ENCODE results near the gene SLC35F1.
"Not testable (repeated sequence)": the region's sequence is repeated elsewhere in the genome, so short reads cannot be mapped to it uniquely, and the experiment has no call there.

The SLC35F1 gene

GRCh38 chr6:117906958-117907600 is at the start of gene SLC35F1:
TSS of gene SLC35F1 (plus strand) at chr6:117907264.
- DNase-seq (ENCODE audit: low read depth): no peak

GRCh38 chr6:117858601-117859000 is 48.5 kb upstream of the SLC35F1 start:
- DNase-seq (ENCODE audit: low read depth): not testable (repeated sequence)

- DNase-seq (ENCODE audit: low read depth): no peak
Observed at GRCh38 chr6:117861545-117861944, 45.5 kb upstream of the SLC35F1 start.

- no peak for DNase-seq (ENCODE audit: low read depth)
Observed at GRCh38 chr6:117866561-117866960, 40.5 kb upstream of the SLC35F1 start.

- no peak for DNase-seq (ENCODE audit: low read depth)
Observed at GRCh38 chr6:117870486-117871242, 36.4 kb upstream of the SLC35F1 start.

GRCh38 chr6:117880824-117881223 is 26.2 kb upstream of the SLC35F1 start:
- no peak for DNase-seq (ENCODE audit: low read depth)

- DNase-seq (ENCODE audit: low read depth): no peak
Observed at GRCh38 chr6:117890172-117890571, 16.9 kb upstream of the SLC35F1 start.

- DNase-seq (ENCODE audit: low read depth): no peak
Observed at GRCh38 chr6:117906507-117906957, 532 bp upstream of the SLC35F1 start.

- no peak for DNase-seq (ENCODE audit: low read depth)
Observed at GRCh38 chr6:117907601-117908245, 659 bp downstream of the SLC35F1 start.

GRCh38 chr6:117908246-117909068 is 1.4 kb downstream of the SLC35F1 start:
- no peak for DNase-seq (ENCODE audit: low read depth)

- DNase-seq (ENCODE audit: low read depth): no peak
Observed at GRCh38 chr6:117909638-117910037, 2.6 kb downstream of the SLC35F1 start.

- DNase-seq (ENCODE audit: low read depth): no peak
Observed at GRCh38 chr6:117910549-117910948, 3.5 kb downstream of the SLC35F1 start.

GRCh38 chr6:117911150-117911549 is 4.1 kb downstream of the SLC35F1 start:
- DNase-seq (ENCODE audit: low read depth): no peak

GRCh38 chr6:117911660-117912059 is 4.6 kb downstream of the SLC35F1 start:
- no peak for DNase-seq (ENCODE audit: low read depth)

GRCh38 chr6:117915846-117916245 is 8.8 kb downstream of the SLC35F1 start:
- no peak for DNase-seq (ENCODE audit: low read depth)

- no peak for DNase-seq (ENCODE audit: low read depth)
Observed at GRCh38 chr6:117916483-117916882, 9.4 kb downstream of the SLC35F1 start.

- no peak for DNase-seq (ENCODE audit: low read depth)
Observed at GRCh38 chr6:117917176-117917575, 10.1 kb downstream of the SLC35F1 start.

GRCh38 chr6:117918454-117918853 is 11.4 kb downstream of the SLC35F1 start:
- DNase-seq (ENCODE audit: low read depth): no peak

- no peak for DNase-seq (ENCODE audit: low read depth)
Observed at GRCh38 chr6:117919275-117919674, 12.2 kb downstream of the SLC35F1 start.

GRCh38 chr6:117919775-117920729 is 13.0 kb downstream of the SLC35F1 start:
- no peak for DNase-seq (ENCODE audit: low read depth)

- DNase-seq (ENCODE audit: low read depth): no peak
Observed at GRCh38 chr6:117924690-117925089, 17.6 kb downstream of the SLC35F1 start.
